Measurements from ENCODE around the gene CASTOR1.

GRCh38 chr22:30251711-30252110 is 37.6 kb downstream of the CASTOR1 start:
- TF ChIP-seq, protein P1, sequence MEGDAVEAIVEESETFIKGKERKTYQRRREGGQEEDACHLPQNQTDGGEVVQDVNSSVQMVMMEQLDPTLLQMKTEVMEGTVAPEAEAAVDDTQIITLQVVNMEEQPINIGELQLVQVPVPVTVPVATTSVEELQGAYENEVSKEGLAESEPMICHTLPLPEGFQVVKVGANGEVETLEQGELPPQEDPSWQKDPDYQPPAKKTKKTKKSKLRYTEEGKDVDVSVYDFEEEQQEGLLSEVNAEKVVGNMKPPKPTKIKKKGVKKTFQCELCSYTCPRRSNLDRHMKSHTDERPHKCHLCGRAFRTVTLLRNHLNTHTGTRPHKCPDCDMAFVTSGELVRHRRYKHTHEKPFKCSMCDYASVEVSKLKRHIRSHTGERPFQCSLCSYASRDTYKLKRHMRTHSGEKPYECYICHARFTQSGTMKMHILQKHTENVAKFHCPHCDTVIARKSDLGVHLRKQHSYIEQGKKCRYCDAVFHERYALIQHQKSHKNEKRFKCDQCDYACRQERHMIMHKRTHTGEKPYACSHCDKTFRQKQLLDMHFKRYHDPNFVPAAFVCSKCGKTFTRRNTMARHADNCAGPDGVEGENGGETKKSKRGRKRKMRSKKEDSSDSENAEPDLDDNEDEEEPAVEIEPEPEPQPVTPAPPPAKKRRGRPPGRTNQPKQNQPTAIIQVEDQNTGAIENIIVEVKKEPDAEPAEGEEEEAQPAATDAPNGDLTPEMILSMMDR (IDR thresholded peaks at IDR 0.05; ENCODE audit: insufficient read depth, low read length, poor library complexity, severe bottlenecking), result no peak
- TF ChIP-seq EZH2phosphoT487 (conservative IDR thresholded peaks at IDR 0.05; ENCODE audit: low read length), result no peak

Data from SU-DHL-6 (cell line).